GM12892 (cell line): ENCODE measurements around the gene RETREG1. TPM values are rescaled to one million over a fixed set of nuclear protein-coding genes. Genes with fewer than 3 reads are reported as not detected.
A peak's percentile ranks its signal among the peaks of the same experiment; 100 is the strongest.
"Not testable (repeated sequence)": the region's sequence is repeated elsewhere in the genome, so short reads cannot be mapped to it uniquely, and the experiment has no call there.

Experiments
- DNase-seq: peaks from one replicate; pipeline ENCODE4 v3.0.0; 2011; ENCODE audit not compliant: insufficient read length
- FAIRE-seq: peaks from 2 replicates; lab custom pipeline; 2011; peaks lifted over from hg19 to GRCh38; lab: Jason Lieb, UNC
- POLR2A ChIP-seq: IDR thresholded peaks from 2 replicates; pipeline ENCODE4 v1.6.1; 2011; ENCODE audit warnings: low read depth, low read length, control low read depth
- POLR2AphosphoS5 ChIP-seq: IDR thresholded peaks from 2 replicates; pipeline ENCODE4 v1.6.1; 2011; ENCODE audit warnings: low read depth, low read length, control low read depth
- TAF1 ChIP-seq: IDR thresholded peaks from 2 replicates; pipeline ENCODE4 v1.6.1; 2011; ENCODE audit warnings: low read depth, mild to moderate bottlenecking, control low read depth, low read length, borderline replicate concordance
- polyA plus RNA-seq: library from polyadenylated mRNA; unstranded; fragments of >200 nt; gene quantifications from one replicate; pipeline ENCODE4 v1.2.1, GENCODE V29; 2012; ENCODE audit warnings: missing spikeins, inconsistent platforms; ENCODE audit not compliant: missing spikeins

Gene RETREG1
- 2.5 TPM for polyA plus RNA-seq

GRCh38 chr5:16616536-16617273 is at the start of gene RETREG1:
Gene RETREG1, minus strand, starts transcription at chr5:16616997. Its CDS starts 26 bp downstream, at chr5:16616971.
- DNase-seq (peak; percentile 41), FAIRE-seq (no peak)
- TF ChIP-seq TAF1 (no peak), POLR2A (no peak), POLR2AphosphoS5 (no peak)

- no peak for FAIRE-seq
- DNase-seq, result no peak
- TF ChIP-seq POLR2A (no peak), TAF1 (no peak), POLR2AphosphoS5 (no peak)
Measured at GRCh38 chr5:16666130-16666882, 49.5 kb upstream of the RETREG1 start.

- DNase-seq, result no peak
- no peak for FAIRE-seq
- TF ChIP-seq POLR2AphosphoS5, result no peak
Measured at GRCh38 chr5:16665601-16666000, 48.8 kb upstream of the RETREG1 start.

- no peak for FAIRE-seq
- no peak for DNase-seq
- TF ChIP-seq POLR2A (no peak), POLR2AphosphoS5 (no peak), TAF1 (no peak)
Measured at GRCh38 chr5:16664368-16664767, 47.6 kb upstream of the RETREG1 start.

GRCh38 chr5:16663840-16664239 is 47.0 kb upstream of the RETREG1 start:
- TF ChIP-seq POLR2A (no peak), POLR2AphosphoS5 (no peak), TAF1 (no peak)
- FAIRE-seq (no peak), DNase-seq (no peak)

GRCh38 chr5:16661713-16662112 is 44.9 kb upstream of the RETREG1 start:
- FAIRE-seq (no peak), DNase-seq (no peak)

GRCh38 chr5:16660982-16661381 is 44.2 kb upstream of the RETREG1 start:
- DNase-seq, result no peak
- no peak for TF ChIP-seq POLR2AphosphoS5
- no peak for TF ChIP-seq POLR2A
- no peak for TF ChIP-seq TAF1
- no peak for FAIRE-seq

More at GRCh38 chr5:16661713-16662112, 44.9 kb upstream of the RETREG1 start:
- TF ChIP-seq TAF1 (no peak), POLR2AphosphoS5 (no peak), POLR2A (no peak)

- TF ChIP-seq POLR2A (no peak), TAF1 (no peak), POLR2AphosphoS5 (no peak)
- no peak for DNase-seq
Measured at GRCh38 chr5:16659536-16659935, 42.7 kb upstream of the RETREG1 start.

GRCh38 chr5:16656561-16657191 is 39.9 kb upstream of the RETREG1 start:
- FAIRE-seq, result no peak

More at GRCh38 chr5:16659536-16659935, 42.7 kb upstream of the RETREG1 start:
- FAIRE-seq, result no peak

GRCh38 chr5:16654647-16655334 is 38.0 kb upstream of the RETREG1 start:
- no peak for DNase-seq
- TF ChIP-seq POLR2AphosphoS5, result no peak
- TF ChIP-seq TAF1, result no peak
- TF ChIP-seq POLR2A, result no peak

More at GRCh38 chr5:16656561-16657191, 39.9 kb upstream of the RETREG1 start:
- no peak for DNase-seq
- TF ChIP-seq TAF1 (no peak), POLR2A (no peak), POLR2AphosphoS5 (no peak)

GRCh38 chr5:16648739-16649138 is 31.9 kb upstream of the RETREG1 start:
- DNase-seq, FAIRE-seq: not testable (repeated sequence)

More at GRCh38 chr5:16654647-16655334, 38.0 kb upstream of the RETREG1 start:
- no peak for FAIRE-seq
